HL-60/S4 treated with retinoic acid at 250 ng/mL for 4 days and 3 days (cell line): ENCODE measurements around the gene PDE4D.

Source experiments
- in situ Hi-C: fragments of 300-500 bp; cut with MboI; formaldehyde crosslinking; loops from 2 replicates; pipeline ENCODE4 v1.7.0; 2022; ENCODE audit warnings: low sequenced_read_pairs

PDE4D gene

GRCh38 chr5:59204114-59204897 lies 689.2 kb downstream of the PDE4D start:
- in situ Hi-C loops: loop anchor here (25.0 kb wide), 1 partner anchor 583 kb away; no protein-coding TSS in a partner anchor

GRCh38 chr5:59199868-59200267 lies 693.7 kb downstream of the PDE4D start:
- in situ Hi-C loops: loop anchor here (25.0 kb wide), 2 partner anchors 187 to 587 kb away; no protein-coding TSS in a partner anchor

- in situ Hi-C loops: loop anchor here (25.0 kb wide), 1 partner anchor 188 kb away; no protein-coding TSS in a partner anchor
These were observed 694.7 kb downstream of the PDE4D start for GRCh38 chr5:59198832-59199231.

GRCh38 chr5:59198365-59198764 lies 695.2 kb downstream of the PDE4D start:
- in situ Hi-C loops: loop anchor here (25.0 kb wide), 1 partner anchor 189 kb away; no protein-coding TSS in a partner anchor

GRCh38 chr5:59197911-59198310 lies 695.6 kb downstream of the PDE4D start:
- in situ Hi-C loops: loop anchor here (25.0 kb wide), 1 partner anchor 189 kb away; no protein-coding TSS in a partner anchor

GRCh38 chr5:59193616-59194319 lies 699.8 kb downstream of the PDE4D start:
- in situ Hi-C loops: loop anchor here (25.0 kb wide), 1 partner anchor 194 kb away; no protein-coding TSS in a partner anchor

GRCh38 chr5:59190746-59191145 lies 702.8 kb downstream of the PDE4D start:
- in situ Hi-C loops: loop anchor here (25.0 kb wide), 1 partner anchor 197 kb away; no protein-coding TSS in a partner anchor

- in situ Hi-C loops: loop anchor here (25.0 kb wide), 1 partner anchor 198 kb away; no protein-coding TSS in a partner anchor
These were observed 703.9 kb downstream of the PDE4D start for GRCh38 chr5:59189472-59190244.

GRCh38 chr5:59188419-59189225 lies 704.9 kb downstream of the PDE4D start:
- in situ Hi-C loops: loop anchor here (25.0 kb wide), 1 partner anchor 199 kb away; no protein-coding TSS in a partner anchor

- in situ Hi-C loops: loop anchor here (25.0 kb wide), 1 partner anchor 199 kb away; no protein-coding TSS in a partner anchor
These were observed 705.7 kb downstream of the PDE4D start for GRCh38 chr5:59187857-59188256.

GRCh38 chr5:59186623-59187022 lies 706.9 kb downstream of the PDE4D start:
- in situ Hi-C loops: loop anchor here (25.0 kb wide), 1 partner anchor 201 kb away; no protein-coding TSS in a partner anchor

- in situ Hi-C loops: loop anchor here (25.0 kb wide), 1 partner anchor 201 kb away; no protein-coding TSS in a partner anchor
These were observed 707.7 kb downstream of the PDE4D start for GRCh38 chr5:59185757-59186385.

- in situ Hi-C loops: loop anchor here (25.0 kb wide), 1 partner anchor 203 kb away; no protein-coding TSS in a partner anchor
These were observed 708.8 kb downstream of the PDE4D start for GRCh38 chr5:59184769-59185168.

- in situ Hi-C loops: loop anchor here (25.0 kb wide), 1 partner anchor 205 kb away; no protein-coding TSS in a partner anchor
These were observed 710.8 kb downstream of the PDE4D start for GRCh38 chr5:59182760-59183159.

GRCh38 chr5:59180515-59180914 lies 713.0 kb downstream of the PDE4D start:
- in situ Hi-C loops: loop anchor here (25.0 kb wide), 1 partner anchor 207 kb away; no protein-coding TSS in a partner anchor

GRCh38 chr5:59179704-59180103 lies 713.8 kb downstream of the PDE4D start:
- in situ Hi-C loops: loop anchor here (25.0 kb wide), 1 partner anchor 208 kb away; no protein-coding TSS in a partner anchor

GRCh38 chr5:59178482-59178881 lies 715.0 kb downstream of the PDE4D start:
- in situ Hi-C loops: loop anchor here (25.0 kb wide), 1 partner anchor 209 kb away; no protein-coding TSS in a partner anchor

- in situ Hi-C loops: loop anchor here (25.0 kb wide), 1 partner anchor 209 kb away; no protein-coding TSS in a partner anchor
These were observed 715.5 kb downstream of the PDE4D start for GRCh38 chr5:59178071-59178470.

- in situ Hi-C loops: loop anchor here (25.0 kb wide), 1 partner anchor 210 kb away; no protein-coding TSS in a partner anchor
These were observed 715.9 kb downstream of the PDE4D start for GRCh38 chr5:59177644-59178043.
